PC-3 (cell line): ENCODE measurements around the gene C1QTNF5.

ENCODE experiments used
- EZH2 ChIP-seq: fragments of 300-600 bp; sonication (generic); IDR thresholded peaks from one replicate; pipeline ENCODE4 v1.6.1; 2017; ENCODE audit warnings: antibody characterized with exemption, mild to moderate bottlenecking, low read length; ENCODE audit not compliant: unreplicated experiment
- EZH2phosphoT487 ChIP-seq: fragments of 300-600 bp; sonication (generic); IDR thresholded peaks from 2 replicates; pipeline ENCODE4 v1.6.1; 2018; ENCODE audit warnings: mild to moderate bottlenecking, antibody characterized with exemption, low read length, borderline replicate concordance
- TF ChIP-seq, protein P1 (sequence below): fragments of 300-600 bp; sonication (generic); conservative IDR thresholded peaks from 2 replicates; pipeline ENCODE4 v1.5.1; 2017; ENCODE audit warnings: antibody characterized with exemption, low read depth, mild to moderate bottlenecking, low read length

DNA sequence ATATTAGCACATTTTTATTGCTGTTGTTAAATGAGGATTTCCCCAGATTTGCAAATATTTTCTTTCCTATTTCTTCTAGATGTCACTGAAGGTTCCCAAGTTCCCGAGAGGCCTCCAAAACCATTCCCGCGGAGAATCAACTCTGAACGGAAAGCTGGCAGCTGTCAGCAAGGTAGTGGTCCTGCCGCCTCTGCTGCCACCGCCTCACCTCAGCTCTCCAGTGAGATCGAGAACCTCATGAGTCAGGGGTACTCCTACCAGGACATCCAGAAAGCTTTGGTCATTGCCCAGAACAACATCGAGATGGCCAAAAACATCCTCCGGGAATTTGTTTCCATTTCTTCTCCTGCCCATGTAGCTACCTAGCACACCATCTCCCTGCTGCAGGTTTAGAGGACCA is 41.3 kb downstream of the C1QTNF5 start:
- TF ChIP-seq, protein P1, sequence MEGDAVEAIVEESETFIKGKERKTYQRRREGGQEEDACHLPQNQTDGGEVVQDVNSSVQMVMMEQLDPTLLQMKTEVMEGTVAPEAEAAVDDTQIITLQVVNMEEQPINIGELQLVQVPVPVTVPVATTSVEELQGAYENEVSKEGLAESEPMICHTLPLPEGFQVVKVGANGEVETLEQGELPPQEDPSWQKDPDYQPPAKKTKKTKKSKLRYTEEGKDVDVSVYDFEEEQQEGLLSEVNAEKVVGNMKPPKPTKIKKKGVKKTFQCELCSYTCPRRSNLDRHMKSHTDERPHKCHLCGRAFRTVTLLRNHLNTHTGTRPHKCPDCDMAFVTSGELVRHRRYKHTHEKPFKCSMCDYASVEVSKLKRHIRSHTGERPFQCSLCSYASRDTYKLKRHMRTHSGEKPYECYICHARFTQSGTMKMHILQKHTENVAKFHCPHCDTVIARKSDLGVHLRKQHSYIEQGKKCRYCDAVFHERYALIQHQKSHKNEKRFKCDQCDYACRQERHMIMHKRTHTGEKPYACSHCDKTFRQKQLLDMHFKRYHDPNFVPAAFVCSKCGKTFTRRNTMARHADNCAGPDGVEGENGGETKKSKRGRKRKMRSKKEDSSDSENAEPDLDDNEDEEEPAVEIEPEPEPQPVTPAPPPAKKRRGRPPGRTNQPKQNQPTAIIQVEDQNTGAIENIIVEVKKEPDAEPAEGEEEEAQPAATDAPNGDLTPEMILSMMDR = no peak
- TF ChIP-seq EZH2phosphoT487 = no peak
- TF ChIP-seq EZH2 = no peak
